Measurements from ENCODE around the gene ALG14.
"Not testable (repeated sequence)": the region's sequence is repeated elsewhere in the genome, so short reads cannot be mapped to it uniquely, and the experiment has no call there.

Gene ALG14

DNA sequence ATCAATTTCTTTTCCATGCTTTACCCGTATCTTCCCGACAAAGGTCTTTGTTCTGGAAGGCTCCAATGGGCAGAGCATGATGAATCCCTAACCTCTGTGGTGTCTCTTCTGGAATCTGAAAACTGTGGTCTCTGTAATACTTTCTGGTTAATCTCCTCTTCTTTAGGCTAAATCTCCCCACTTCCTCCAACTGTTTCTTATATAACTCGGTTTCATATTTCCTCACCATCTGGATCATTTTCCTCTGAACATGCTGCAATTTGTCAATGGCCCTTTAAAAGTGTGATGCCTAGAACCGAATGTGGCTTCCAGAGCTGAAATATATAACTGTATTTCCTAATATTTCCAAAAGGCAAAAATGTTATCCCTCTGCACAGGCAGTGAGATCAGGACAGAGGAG, 66.1 kb downstream of the ALG14 start:
- DNase-seq (ENCODE audit: low spot score): no peak

DNA sequence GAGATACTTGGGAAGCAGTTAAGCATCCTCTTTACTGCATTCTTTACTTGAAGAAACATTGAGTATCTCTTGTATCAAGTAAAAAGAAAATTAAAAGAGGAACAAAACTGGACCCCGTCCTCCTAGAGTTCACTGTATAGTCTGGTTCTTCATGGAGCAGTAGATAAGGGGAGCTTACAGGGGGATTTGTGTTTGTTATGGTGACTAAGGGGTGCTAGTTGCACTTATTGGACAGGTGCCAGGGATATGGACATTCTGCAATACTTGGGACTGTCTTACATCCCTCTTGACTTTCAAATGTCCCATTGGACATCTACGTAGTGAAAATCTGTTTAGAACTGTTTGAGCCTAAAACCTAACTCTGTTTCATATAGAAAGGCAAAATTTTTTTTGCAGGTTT, 67.2 kb downstream of the ALG14 start:
- no peak for DNase-seq (ENCODE audit: low spot score)

DNA sequence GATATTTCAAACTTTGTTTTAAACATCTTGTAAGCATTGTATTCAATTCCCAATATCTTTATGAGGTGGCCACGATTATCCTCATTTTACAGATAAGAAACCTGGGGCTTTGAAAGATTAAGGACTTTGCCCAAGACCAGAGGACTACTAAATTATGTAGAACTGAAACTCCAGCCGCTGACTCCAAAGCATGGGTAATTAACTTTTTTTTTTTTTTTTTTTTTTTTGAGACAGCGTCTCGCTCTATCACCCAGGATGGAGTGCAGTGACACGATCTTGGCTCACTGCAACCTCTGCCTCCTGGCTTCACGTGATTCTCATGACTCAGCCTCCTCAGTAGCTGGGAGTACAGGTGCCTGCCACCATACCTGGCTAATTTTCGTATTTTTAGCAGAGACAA, 68.7 kb downstream of the ALG14 start:
- DNase-seq (ENCODE audit: low spot score): no peak

DNA sequence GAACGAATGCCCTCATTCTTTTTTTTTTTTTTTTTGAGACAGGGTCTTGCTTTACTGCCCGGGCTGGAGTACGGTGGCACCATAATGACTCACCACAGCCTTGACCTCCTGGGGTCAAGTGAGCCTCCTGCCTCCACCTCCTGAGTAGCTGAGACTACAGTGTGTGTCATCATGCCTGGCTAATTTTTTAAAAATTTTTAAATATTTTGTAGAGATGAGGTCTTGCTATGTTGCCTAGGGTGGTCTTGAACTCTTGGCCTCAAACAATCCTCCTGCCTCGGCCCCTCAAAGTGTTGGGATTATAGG, 69.4 kb downstream of the ALG14 start:
- no peak for DNase-seq (ENCODE audit: low spot score)

DNA sequence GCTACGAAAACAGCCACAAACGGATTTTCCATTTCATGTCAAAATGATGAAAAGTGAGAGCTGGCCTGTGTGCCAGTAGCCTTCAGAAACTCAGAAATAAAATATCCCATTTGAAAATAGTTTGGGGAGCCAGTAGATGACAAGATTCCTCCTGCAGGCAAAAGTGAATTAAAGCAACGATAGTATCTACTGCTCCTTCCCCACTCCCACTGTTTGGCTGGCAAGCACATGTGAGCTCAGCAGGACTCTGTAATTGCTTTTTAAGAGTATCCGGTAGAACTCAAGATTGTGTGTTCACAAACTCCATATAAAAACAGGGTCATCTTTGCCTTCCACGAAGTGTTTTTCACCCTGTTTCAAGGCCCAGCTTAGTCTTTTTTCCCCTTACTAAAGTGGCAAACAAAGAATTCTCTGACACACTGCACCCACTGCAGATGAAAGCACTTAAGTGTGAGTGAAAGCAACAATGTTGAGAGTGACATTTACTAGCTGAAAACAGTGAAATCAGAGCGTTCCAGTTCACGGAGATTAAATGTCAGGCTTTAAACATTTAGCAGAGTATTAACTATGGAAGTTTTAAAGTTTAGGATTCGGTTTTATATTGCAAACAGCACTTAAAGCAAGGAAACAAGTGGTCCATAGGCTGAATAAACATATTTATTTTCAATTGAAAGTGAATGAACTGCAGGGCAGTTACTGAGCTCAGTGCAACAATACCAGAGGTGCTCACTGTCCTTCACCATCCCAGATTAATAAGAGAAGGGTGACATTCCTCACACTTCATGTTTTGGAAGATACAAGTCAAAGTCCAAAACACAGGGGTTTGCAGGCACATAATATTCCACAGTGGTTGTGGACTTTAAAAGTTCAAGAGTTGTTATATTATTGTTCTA, 70.0 kb downstream of the ALG14 start:
- no peak for DNase-seq (ENCODE audit: low spot score)

DNA sequence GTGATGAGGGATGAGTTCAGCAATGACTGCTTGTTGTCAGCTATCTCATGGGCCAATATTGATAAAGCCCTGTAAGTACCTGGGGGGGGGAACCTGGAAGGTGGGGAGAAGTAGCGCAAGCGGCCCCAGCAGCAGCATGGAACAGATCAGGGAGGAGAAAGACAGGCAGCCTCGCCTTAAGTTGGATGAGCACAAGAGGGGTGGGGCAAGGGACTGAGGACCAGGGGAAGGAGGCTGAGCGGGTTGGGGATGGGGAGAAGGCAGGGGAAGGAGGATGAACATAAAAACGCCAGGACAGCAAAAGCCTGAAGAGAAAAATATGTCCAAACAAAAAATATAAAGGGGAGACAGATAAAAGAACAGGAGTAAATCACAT, 70.6 kb downstream of the ALG14 start:
- no peak for DNase-seq (ENCODE audit: low spot score)

DNA sequence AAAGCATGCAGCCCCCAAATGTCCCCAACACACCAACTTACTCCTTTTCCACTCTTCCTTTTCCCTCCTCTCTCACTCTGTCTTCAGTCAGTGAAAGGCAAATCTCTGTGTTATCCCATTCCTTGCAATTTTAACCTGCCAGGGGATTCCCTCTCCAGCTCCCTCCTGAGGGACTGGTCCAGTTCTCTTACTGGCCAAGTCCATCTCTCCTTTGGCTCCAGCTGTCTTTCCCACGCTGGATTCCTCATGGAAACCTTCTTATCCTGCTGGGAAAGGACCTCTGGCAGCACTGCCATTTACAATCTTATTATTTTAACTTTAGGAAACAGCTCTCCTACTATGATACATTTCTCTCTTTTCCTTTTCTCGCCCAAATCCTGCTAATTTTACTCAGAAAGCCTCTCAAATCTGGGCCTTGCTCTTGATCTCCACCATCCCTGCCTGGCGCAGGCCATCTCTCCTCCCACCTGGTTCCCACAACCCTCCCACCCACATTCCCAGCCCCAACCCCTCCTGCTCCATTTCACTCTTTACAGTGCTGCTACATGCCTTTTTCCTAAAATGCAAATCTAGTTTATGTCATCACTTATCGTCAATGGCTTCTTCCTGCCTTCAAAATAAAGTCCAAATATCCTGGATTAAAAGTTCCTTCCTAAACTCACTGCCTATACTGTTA, 73.2 kb downstream of the ALG14 start:
- DNase-seq (ENCODE audit: low spot score): no peak

DNA sequence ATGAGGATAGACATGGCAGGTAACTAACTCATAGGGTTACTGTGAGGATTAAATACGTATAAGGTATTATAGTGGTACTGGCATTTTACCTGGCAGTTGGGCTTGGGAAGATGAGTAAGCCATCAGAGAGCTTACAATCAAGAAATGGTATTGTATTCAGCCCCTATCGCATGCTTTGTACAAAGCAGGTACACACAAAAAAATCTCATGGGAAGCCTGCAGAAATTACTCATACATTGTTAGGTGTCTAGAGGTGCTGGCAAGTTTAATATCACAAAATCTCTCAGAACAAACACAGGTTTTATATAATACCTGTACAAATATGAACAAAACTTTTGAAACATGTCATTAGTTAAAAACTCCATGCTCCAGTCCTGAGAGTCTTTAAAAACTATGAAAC, 74.0 kb downstream of the ALG14 start:
- DNase-seq (ENCODE audit: low spot score): no peak

DNA sequence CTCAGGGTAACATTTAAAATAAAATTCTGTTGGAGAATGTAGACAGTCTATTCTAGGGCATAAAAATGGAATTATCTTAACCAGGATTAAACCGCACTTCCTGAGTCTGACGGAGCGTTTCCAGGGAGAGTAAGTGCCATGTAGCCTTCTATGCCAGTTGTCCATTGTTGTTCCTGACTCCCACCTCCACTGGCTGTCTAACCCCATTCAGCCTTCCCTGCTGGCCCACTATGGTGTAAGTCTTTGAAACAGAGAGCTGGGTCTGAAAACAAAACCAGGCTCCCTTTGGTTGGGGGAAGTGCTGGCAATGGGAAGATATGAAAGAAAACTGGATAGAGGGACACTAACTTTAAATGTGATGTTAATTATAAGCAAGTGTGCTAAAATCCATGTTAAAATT, 74.6 kb downstream of the ALG14 start:
- DNase-seq (ENCODE audit: low spot score): no peak

DNA sequence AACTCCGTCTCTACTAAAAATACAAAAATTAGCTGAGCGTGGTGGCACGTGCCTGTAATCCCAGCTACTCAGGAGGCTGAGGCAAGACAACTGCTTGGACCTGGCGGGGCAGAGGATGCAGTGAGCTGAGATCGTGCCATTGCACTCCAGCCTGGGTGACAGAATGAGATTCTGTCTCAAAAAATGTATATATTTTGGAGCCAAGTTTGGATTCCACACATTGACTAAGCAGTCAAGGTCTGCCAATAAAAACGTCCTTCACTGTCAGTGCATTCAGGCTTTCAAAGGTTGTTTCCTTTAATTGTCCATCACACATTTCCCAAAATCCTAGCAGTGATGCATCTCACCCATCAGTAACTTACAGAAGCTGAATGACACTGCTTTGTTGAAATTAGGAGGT, 77.2 kb downstream of the ALG14 start:
- not testable (repeated sequence) for DNase-seq (ENCODE audit: low spot score)

DNA sequence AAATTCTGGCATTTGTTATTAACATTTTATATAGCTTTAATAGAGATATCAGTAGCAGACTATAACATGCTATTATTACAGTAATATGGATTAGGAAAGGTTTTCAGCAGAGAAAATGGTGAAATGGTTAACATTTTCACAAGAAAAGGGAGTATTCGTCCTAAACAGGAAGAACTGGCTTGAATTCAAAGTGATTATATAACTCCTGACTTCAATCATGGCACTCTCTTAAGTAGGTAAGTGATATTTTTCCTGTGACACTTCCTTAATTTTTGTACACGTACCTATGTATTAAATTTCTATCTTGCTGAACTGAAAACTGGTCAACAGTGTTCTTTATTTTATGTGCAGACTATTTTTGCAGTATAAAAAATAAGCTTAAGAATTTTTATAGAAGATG, 77.9 kb downstream of the ALG14 start:
- DNase-seq (ENCODE audit: low spot score): no peak

DNA sequence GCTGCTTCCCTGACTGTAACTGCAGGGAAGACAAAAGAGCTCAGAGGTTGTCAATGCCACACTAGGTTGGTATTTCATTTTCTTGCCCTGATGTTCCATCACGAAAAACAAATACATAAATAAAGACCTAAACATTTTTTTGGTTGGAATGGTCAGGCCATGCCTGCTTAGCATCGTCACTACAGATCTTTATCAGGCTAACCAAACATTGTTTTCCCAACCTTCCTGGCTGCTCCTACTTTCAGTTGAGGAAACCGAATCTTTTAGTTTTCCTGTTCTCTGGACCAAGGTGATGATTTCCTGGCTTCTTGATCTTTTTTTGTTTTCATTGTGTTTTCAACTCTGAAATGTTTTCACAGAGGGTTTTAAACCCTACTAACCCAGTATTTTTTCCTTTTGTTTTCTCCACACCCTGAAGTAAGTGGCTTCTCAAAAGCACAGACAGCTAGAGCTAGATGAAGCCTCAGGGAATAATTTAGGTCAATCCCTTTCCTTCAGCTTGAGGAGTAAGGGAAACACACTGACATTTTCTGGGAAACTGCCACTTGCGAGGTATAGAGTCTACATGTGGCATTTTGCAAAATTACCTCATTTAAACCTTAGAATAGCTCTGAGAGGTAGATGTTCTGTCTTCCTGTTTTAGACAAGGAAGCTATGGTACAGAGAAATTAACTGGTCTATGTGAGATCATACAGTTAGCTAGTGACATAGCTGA, 78.7 kb downstream of the ALG14 start:
- no peak for DNase-seq (ENCODE audit: low spot score)

DNA sequence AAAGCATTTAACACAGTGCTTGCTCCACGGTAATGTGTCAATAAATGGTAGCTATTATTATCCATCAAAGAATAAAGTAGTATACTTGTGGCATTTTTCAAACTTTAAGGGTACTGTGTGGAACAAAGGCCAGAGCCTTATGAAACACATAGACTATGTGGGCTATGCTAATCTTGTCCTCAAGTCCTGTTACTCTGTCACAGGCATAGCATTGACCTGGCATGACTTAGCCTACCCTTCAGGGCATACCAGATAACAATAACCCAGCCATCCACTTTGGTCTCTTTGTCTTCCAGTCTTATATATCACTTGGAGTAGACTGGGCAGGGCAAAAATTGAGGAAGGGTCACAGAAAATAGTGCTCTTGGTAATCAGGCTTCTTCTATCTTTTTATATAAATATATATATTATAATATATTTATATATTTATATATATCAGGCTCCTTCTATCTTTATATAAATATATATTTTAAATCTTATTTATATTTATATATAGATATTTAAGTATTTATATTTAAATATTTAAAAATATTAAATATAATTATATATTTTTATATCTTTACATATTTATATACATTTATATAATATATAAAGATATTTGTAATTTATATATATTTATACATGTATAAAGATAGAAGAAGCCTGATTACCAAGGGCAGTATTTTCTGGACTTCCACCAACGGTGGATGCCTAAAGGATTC, 79.7 kb downstream of the ALG14 start:
- no peak for DNase-seq (ENCODE audit: low spot score)

DNA sequence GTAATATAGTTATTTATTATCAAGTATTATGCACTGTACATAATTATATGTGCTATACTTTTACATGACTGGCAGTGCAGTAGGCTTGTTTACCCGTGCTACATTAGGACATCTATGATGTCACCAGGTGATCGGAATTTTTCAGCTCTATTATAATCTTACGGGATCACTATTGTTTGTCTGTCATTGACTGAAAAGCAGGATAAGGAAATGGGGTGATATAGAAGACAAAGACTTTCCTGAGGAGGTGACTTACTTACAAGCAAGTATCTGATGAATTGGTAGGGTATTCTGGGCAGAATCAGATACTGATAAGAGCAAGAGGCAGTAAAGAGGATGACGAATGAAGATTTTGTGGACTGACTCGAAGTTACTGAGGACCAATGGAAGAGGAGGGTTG, 80.6 kb downstream of the ALG14 start:
- DNase-seq (ENCODE audit: low spot score): no peak

DNA sequence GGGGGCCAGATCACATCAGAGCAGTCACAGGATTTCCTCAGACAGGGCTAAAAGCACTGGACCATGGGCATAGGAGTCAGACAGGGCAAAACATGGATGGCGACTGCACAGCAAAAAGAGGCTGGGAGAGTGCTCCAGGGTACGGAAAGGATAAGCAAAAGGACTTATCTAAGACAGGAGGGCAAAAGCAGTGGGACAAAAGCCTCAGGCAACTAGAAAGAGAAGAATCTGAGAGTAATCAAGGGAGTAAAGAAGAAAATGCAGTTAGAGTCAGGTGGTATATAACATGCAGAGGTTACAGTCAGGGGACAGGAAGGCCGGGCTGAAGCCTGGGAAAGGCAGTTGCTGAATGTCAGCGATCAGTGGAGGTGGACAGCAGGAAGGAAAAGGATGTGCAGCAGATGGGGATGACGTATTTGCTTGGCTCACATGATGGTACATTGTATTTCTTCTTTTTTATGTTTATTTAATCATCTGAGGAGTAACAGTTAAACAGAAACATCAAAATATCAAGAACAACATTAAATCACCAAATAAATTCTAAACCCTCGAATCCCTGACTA, 82.8 kb downstream of the ALG14 start:
- DNase-seq (ENCODE audit: low spot score): no peak

DNA sequence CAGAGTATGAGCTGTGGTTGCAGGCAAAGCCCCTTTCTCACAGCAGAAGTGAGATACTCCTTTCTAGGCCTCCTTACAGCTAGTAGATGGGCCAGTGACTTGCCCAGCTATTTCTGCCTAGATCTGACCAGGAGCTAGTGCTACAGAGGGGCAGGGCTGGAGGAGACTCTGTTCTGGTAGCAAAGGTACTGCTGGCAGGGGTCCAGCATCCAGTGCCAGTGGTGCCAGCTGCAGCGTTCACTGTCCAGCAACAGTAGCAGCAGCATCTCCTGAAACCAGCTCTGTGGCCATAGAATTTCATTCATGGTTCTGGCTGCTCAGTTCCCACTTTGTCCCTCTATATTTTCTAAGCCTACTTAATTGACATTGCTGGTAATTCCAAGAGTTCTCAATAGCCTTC, 83.4 kb downstream of the ALG14 start:
- DNase-seq (ENCODE audit: low spot score): no peak

DNA sequence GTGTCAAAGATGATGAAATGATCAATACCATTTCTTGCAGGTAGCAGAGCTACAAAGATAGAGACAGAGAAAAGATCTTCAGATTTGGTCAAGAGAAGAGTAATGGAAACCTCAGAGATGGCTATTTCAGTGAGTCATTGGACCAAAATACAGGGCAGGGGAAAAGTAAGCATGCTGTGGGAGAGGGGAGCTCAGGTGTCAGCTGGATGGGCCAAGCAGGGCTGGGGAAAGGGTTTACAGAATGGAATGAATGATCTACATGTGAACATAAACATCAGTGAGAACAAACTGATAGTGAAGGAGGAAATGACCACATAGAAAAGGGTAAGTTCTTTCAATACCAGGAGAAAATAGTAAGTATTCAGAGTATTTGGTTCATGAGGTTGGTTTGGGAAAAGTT, 84.4 kb downstream of the ALG14 start:
- no peak for DNase-seq (ENCODE audit: low spot score)

DNA sequence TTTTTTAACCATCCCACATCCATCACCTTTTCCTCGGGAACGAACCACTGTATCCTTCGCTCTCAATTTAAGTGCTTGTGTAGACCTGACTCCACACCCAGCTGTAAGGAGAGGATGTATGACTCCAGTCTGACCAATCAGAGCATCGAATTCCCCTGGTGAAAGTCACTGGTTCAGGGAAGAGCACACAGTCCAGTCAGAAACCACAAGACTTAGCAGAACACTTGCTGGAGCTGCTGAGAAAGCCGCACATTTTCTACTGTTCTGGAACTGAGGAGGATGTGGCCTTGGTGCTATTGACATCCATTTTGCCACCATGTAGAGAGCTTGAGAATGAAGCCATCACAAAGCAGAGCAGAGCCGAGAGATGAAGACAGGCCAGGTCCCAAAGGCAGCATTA, 86.0 kb downstream of the ALG14 start:
- DNase-seq (ENCODE audit: low spot score): no peak

DNA sequence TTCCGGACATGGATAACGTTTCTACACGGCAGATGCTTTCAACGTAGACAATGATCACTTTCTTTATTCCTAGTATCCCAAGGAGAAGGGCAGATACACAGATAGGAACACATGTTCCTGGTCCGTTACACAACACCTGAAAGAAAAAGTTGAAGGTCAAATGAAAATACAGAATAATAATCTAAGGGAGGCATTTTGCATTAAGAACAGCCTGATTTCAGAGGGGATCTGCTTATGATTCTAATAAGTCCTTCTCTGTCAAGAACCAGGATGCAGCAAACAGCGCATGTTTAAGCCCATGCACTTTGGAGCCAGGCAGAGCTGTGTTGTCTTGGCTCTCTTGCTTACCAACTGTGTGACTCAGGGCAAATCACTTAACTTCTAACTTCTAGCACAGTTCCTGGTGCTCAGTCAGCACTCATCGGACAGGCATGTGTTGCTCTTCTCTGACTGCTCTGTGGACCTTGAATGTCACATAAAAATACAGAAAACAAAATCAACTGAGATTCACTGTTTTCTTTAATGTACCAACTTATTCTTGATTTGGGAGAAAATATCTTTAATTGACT, 89.5 kb downstream of the ALG14 start:
- DNase-seq (ENCODE audit: low spot score): no peak

DNA sequence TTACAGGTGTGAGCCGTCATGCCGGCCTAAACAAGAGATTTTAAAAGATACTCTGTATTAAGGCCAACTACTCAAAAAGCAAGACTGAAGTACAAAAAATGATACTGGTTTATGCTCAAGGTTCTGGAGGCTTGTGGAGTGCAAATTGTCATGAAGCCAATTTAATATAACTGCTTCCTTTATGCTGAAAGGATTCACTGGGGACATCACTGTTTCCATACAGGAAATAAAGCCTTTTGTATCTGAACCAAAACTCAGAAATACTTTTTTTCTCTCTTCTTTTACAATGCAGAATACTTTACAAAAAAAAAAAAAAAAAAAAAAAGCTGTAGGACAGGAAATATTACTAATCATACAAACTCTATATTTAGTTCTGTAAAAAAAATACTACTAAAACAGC, 90.4 kb downstream of the ALG14 start:
- DNase-seq (ENCODE audit: low spot score): no peak

DNA sequence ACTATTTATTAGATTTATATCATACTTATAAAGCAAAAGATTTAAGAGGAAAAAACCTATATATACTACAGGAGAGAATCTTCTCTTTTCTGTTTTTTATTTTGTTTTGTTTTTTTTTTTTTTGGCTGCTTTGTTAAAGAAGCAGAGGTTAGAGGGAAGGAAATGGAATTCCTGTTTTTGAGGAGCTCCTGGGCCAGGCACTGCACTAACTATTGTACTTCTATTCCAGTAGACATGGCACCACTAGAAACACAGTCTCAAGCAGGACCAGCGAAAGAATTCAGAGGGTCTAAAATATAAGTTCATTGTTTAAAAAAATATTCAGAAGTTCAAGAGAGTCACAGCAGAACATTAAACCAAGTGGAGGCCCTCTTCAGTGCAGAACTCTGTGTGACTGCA, 91.2 kb downstream of the ALG14 start:
- no peak for DNase-seq (ENCODE audit: low spot score)

Data from HuH-7 (cell line).